NCI-H526 (cell line): ENCODE results near the gene TNPO2.
"Not testable (repeated sequence)": the region's sequence is repeated elsewhere in the genome, so short reads cannot be mapped to it uniquely, and the experiment has no call there.

Experiments
- DNase-seq, 2 experiments: peaks; one replicate each; lab custom pipeline; 2025; lab: John Stamatoyannopoulos, UW

Gene TNPO2

GRCh38 chr19:12736995-12737834, 13.5 kb upstream of the TNPO2 start, which contains the start of gene GET3:
Gene GET3 (plus strand): TSS chr19:12737497. CDS start chr19:12737506, 9 bp downstream.
- peak; percentile 97 to 100 for DNase-seq

- DNase-seq: peak in 1 of 2 experiments; percentile 21
Observed at GRCh38 chr19:12733369-12734214, 9.9 kb upstream of the TNPO2 start.

- no peak for DNase-seq
Observed at GRCh38 chr19:12731337-12731736, 7.6 kb upstream of the TNPO2 start.

GRCh38 chr19:12730064-12730463, 6.3 kb upstream of the TNPO2 start:
- no peak for DNase-seq

- DNase-seq: no peak
Observed at GRCh38 chr19:12727745-12728433, 4.2 kb upstream of the TNPO2 start.

GRCh38 chr19:12726988-12727316, 3.2 kb upstream of the TNPO2 start:
- no peak for DNase-seq

GRCh38 chr19:12725612-12726011, 1.9 kb upstream of the TNPO2 start:
- not testable (repeated sequence) for DNase-seq

- peak in 1 of 2 experiments; percentile 23 for DNase-seq
Observed at GRCh38 chr19:12723381-12723640, 421 bp downstream of the TNPO2 start.

- DNase-seq: peak; percentile 97 to 98
Observed at GRCh38 chr19:12722566-12723380, 959 bp downstream of the TNPO2 start.

- peak in 1 of 2 experiments; percentile 52 for DNase-seq
Observed at GRCh38 chr19:12721656-12722565, 1.8 kb downstream of the TNPO2 start.

GRCh38 chr19:12720851-12721655, 2.7 kb downstream of the TNPO2 start:
- DNase-seq: peak in 1 of 2 experiments; percentile 17

- no peak for DNase-seq
Observed at GRCh38 chr19:12720296-12720695, 3.4 kb downstream of the TNPO2 start.

- DNase-seq: no peak
Observed at GRCh38 chr19:12715929-12716328, 7.8 kb downstream of the TNPO2 start.

GRCh38 chr19:12715102-12715501, 8.6 kb downstream of the TNPO2 start:
- no peak for DNase-seq

- DNase-seq: not testable (repeated sequence)
Observed at GRCh38 chr19:12713304-12713703, 10.4 kb downstream of the TNPO2 start.

GRCh38 chr19:12712077-12712476, 11.7 kb downstream of the TNPO2 start:
- DNase-seq: not testable (repeated sequence)

GRCh38 chr19:12711187-12711586, 12.5 kb downstream of the TNPO2 start:
- DNase-seq: no peak

- no peak for DNase-seq
Observed at GRCh38 chr19:12708641-12709040, 15.1 kb downstream of the TNPO2 start.

- DNase-seq: no peak
Observed at GRCh38 chr19:12706332-12706718, 17.4 kb downstream of the TNPO2 start.
